ENCODE measurements around the gene ERBB4.

DNA sequence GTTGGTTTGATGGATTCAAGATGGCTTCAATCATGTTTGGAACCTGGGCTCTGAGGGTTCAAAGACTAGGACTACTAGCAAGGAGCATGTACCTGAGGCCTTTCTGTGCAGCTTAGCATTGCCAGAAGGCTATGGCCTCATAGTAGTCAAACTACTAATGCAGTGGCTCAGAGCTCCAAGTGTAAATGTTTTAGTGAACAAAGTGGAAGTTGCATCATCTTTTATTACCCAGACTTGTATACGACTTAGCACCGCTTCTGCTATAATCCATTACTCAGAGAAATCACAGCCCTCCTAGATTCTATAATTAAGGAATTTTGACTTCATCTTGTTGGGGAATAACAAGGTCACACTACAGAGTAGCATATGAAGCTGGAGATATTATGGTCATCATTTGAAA is 210.5 kb downstream of the ERBB4 start:
- TF ChIP-seq POLR2A (IDR thresholded peaks at IDR 0.05): no peak
- TF ChIP-seq, protein P1, sequence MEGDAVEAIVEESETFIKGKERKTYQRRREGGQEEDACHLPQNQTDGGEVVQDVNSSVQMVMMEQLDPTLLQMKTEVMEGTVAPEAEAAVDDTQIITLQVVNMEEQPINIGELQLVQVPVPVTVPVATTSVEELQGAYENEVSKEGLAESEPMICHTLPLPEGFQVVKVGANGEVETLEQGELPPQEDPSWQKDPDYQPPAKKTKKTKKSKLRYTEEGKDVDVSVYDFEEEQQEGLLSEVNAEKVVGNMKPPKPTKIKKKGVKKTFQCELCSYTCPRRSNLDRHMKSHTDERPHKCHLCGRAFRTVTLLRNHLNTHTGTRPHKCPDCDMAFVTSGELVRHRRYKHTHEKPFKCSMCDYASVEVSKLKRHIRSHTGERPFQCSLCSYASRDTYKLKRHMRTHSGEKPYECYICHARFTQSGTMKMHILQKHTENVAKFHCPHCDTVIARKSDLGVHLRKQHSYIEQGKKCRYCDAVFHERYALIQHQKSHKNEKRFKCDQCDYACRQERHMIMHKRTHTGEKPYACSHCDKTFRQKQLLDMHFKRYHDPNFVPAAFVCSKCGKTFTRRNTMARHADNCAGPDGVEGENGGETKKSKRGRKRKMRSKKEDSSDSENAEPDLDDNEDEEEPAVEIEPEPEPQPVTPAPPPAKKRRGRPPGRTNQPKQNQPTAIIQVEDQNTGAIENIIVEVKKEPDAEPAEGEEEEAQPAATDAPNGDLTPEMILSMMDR (IDR thresholded peaks at IDR 0.05): no peak

All from breast epithelium (tissue), 3 donors.